RWPE2 (cell line): ENCODE results near the gene RNF145.

Experiments
- ATAC-seq: fragments of 200-7000 bp; cut with Tn5 transposase; 3 replicates; pipeline ENCODE4 v1.9.1; 2021; ENCODE audit warnings: low read depth
- DNase-seq: peaks from one replicate; pipeline ENCODE4 v3.0.0-alpha.2; 2020; ENCODE audit warnings: low spot score
- H3K27ac ChIP-seq: fragments of 450-650 bp; 2 replicates; pipeline ENCODE4 v1.5.1; 2017; ENCODE audit warnings: mild to moderate bottlenecking; ENCODE audit not compliant: poor library complexity, severe bottlenecking
- H3K27me3 ChIP-seq: fragments of 250-450 bp; sonication (Bioruptor Pico); 2 replicates; pipeline ENCODE4 v1.5.1; 2021; ENCODE audit warnings: mild to moderate bottlenecking, moderate library complexity; ENCODE audit not compliant: insufficient read depth, poor library complexity, severe bottlenecking
- H3K36me3 ChIP-seq: fragments of 250-450 bp; sonication (Bioruptor Pico); 2 replicates; pipeline ENCODE4 v1.5.1; 2020; ENCODE audit warnings: low read depth, mild to moderate bottlenecking, moderate library complexity
- H3K4me1 ChIP-seq: fragments of 250-450 bp; sonication (Bioruptor Pico); 2 replicates; pipeline ENCODE4 v1.5.1; 2021; ENCODE audit warnings: mild to moderate bottlenecking, moderate library complexity; ENCODE audit not compliant: insufficient read depth, poor library complexity, severe bottlenecking
- H3K4me3 ChIP-seq: fragments of 250-450 bp; sonication (Bioruptor Pico); 2 replicates; pipeline ENCODE4 v1.5.1; 2021; ENCODE audit warnings: mild to moderate bottlenecking, moderate library complexity; ENCODE audit not compliant: severe bottlenecking
- H3K9me3 ChIP-seq: fragments of 250-450 bp; sonication (Bioruptor Pico); 2 replicates; pipeline ENCODE4 v1.5.1; 2021; ENCODE audit warnings: mild to moderate bottlenecking, moderate library complexity; ENCODE audit not compliant: severe bottlenecking
- TF ChIP-seq, protein P1 (sequence below): fragments of 450-650 bp; IDR thresholded peaks from one replicate; pipeline ENCODE4 v1.5.1; 2017; ENCODE audit warnings: mild to moderate bottlenecking, moderate library complexity; ENCODE audit not compliant: poor library complexity, severe bottlenecking

Gene RNF145

GRCh38 chr5:159156426-159157238, 52.7 kb downstream of the RNF145 start:
- Histone ChIP-seq H3K27ac (peak overlapping the region; percentile 12), H3K9me3 (no peaks in the 10 kb centered on the region), H3K36me3 (peaks cover 67% of the 10 kb centered on the region), H3K4me1 (peaks cover 6% of the 10 kb centered on the region), H3K27me3 (no peaks in the 10 kb centered on the region), H3K4me3 (no peak overlapping the region)
- ATAC-seq (peak; percentile 87), DNase-seq (no peak)
- TF ChIP-seq, protein P1, sequence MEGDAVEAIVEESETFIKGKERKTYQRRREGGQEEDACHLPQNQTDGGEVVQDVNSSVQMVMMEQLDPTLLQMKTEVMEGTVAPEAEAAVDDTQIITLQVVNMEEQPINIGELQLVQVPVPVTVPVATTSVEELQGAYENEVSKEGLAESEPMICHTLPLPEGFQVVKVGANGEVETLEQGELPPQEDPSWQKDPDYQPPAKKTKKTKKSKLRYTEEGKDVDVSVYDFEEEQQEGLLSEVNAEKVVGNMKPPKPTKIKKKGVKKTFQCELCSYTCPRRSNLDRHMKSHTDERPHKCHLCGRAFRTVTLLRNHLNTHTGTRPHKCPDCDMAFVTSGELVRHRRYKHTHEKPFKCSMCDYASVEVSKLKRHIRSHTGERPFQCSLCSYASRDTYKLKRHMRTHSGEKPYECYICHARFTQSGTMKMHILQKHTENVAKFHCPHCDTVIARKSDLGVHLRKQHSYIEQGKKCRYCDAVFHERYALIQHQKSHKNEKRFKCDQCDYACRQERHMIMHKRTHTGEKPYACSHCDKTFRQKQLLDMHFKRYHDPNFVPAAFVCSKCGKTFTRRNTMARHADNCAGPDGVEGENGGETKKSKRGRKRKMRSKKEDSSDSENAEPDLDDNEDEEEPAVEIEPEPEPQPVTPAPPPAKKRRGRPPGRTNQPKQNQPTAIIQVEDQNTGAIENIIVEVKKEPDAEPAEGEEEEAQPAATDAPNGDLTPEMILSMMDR: peak; percentile 99

- no peak overlapping the region for H3K27ac ChIP-seq
- DNase-seq: no peak
- H3K36me3 ChIP-seq: peaks cover 60% of the 10 kb centered on the region
- TF ChIP-seq, protein P1: no peak
- H3K4me1 ChIP-seq: peaks cover 6% of the 10 kb centered on the region
- no peak overlapping the region for H3K4me3 ChIP-seq
- ATAC-seq: no peak
- no peaks in the 10 kb centered on the region for H3K27me3 ChIP-seq
- no peaks in the 10 kb centered on the region for H3K9me3 ChIP-seq
These were observed 53.4 kb downstream of the RNF145 start for GRCh38 chr5:159155960-159156359.

DNA sequence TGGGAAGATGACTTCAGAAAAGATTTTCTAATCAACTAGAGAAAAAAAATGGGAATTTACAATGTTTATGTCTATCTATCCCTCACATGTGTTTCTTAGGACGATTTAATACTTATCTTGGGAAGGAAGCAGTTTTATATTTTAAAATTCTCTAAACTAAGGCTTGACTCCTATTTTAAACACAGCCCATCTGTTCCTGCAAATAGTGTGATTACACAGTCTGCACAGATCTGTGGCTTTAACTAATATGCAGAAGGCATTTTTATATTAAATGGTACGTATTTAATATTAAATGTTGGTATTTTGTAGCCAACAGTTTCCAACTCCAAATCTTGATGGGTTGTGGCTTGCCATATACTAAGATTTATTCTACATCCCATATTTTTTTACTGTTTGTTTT, 56.5 kb downstream of the RNF145 start:
- no peak overlapping the region for H3K4me3 ChIP-seq
- peaks cover 30% of the 10 kb centered on the region for H3K36me3 ChIP-seq
- H3K27ac ChIP-seq: no peak overlapping the region
- DNase-seq (no peak), ATAC-seq (no peak)
- H3K27me3 ChIP-seq: no peaks in the 10 kb centered on the region
- no peaks in the 10 kb centered on the region for H3K9me3 ChIP-seq
- TF ChIP-seq, protein P1: no peak
- H3K4me1 ChIP-seq: peaks cover 6% of the 10 kb centered on the region

GRCh38 chr5:159149085-159149484, 60.3 kb downstream of the RNF145 start:
- H3K4me1 ChIP-seq: no peaks in the 10 kb centered on the region
- ATAC-seq: peak; percentile 18; the same call in 1 of the 3 replicates

More at GRCh38 chr5:159149085-159149484, 60.3 kb downstream of the RNF145 start:
- Histone ChIP-seq H3K9me3 (no peaks in the 10 kb centered on the region), H3K4me3 (no peak overlapping the region), H3K27ac (no peak overlapping the region), H3K27me3 (peaks cover 1% of the 10 kb centered on the region), H3K36me3 (no peaks in the 10 kb centered on the region)
- TF ChIP-seq, protein P1: no peak
- DNase-seq: no peak
